ENCODE results near the gene EFHC1. TPM values are rescaled to one million over a fixed set of nuclear protein-coding genes. Genes with fewer than 3 reads are reported as not detected.

EFHC1 gene
- total and polyA plus RNA-seq, 4 donors = 15.7 to 81.7 (median 35.5) TPM

GRCh38 chr6:52524918-52525317 is 104.8 kb downstream of the EFHC1 start:
- Histone ChIP-seq H3K36me3 (ENCODE audit: control insufficient read depth in 4 of 4, insufficient read depth in 4 of 4, low read length in 4 of 4) (peaks cover 0 to 4% (median 0%) of the 10 kb centered on the region in 4 donors), H3K27ac (ENCODE audit: low read depth in 1 of 2, low read length in 1 of 2) (no peak overlapping the region), H3K27me3 (ENCODE audit: control insufficient read depth in 3 of 3, insufficient read depth in 3 of 3, low read length in 2 of 3) (no peaks in the 10 kb centered on the region), H3K9me3 (ENCODE audit: control insufficient read depth in 4 of 4, insufficient read depth in 3 of 4, low read length in 3 of 4) (no peaks in the 10 kb centered on the region), H3K4me1 (ENCODE audit: control insufficient read depth in 5 of 5, insufficient read depth in 5 of 5, low read length in 5 of 5) (peaks cover 0 to 7% (median 4%) of the 10 kb centered on the region in 5 donors), H3K4me3 (no peak overlapping the region), H3K9ac (ENCODE audit: insufficient read depth in 1 of 2, low read length in 2 of 2) (no peak overlapping the region)
- ATAC-seq (ENCODE audit: insufficient read depth, low FRiP score) (no peak), DNase-seq (no peak)
- TF ChIP-seq CTCF (IDR thresholded peaks at IDR 0.05; ENCODE audit: control extremely low read depth, extremely low read depth) = no peak
- WGBS, 2 donors = 98% methylated on average over 4 of the region's 4 CpGs

GRCh38 chr6:52526634-52527033 is 106.5 kb downstream of the EFHC1 start:
- Histone ChIP-seq H3K4me1 (ENCODE audit: control insufficient read depth in 5 of 5, insufficient read depth in 5 of 5, low read length in 5 of 5) (peaks cover 0 to 7% (median 4%) of the 10 kb centered on the region in 5 donors), H3K9ac (ENCODE audit: insufficient read depth in 1 of 2, low read length in 2 of 2) (no peak overlapping the region), H3K4me3 (no peak overlapping the region), H3K9me3 (ENCODE audit: control insufficient read depth in 4 of 4, insufficient read depth in 3 of 4, low read length in 3 of 4) (no peaks in the 10 kb centered on the region), H3K27me3 (ENCODE audit: control insufficient read depth in 3 of 3, insufficient read depth in 3 of 3, low read length in 2 of 3) (no peaks in the 10 kb centered on the region), H3K36me3 (ENCODE audit: control insufficient read depth in 4 of 4, insufficient read depth in 4 of 4, low read length in 4 of 4) (peaks cover 0 to 4% (median 0%) of the 10 kb centered on the region in 4 donors), H3K27ac (ENCODE audit: low read depth in 1 of 2, low read length in 1 of 2) (no peak overlapping the region)
- ATAC-seq (ENCODE audit: insufficient read depth, low FRiP score) (no peak), DNase-seq (no peak)
- 94 to 97% methylated on average over 4 of the region's 4 CpGs for WGBS, 2 donors
- no peak for TF ChIP-seq CTCF (IDR thresholded peaks at IDR 0.05; ENCODE audit: control extremely low read depth, extremely low read depth)

GRCh38 chr6:52527436-52527835 is 107.3 kb downstream of the EFHC1 start:
- no peak for TF ChIP-seq CTCF (IDR thresholded peaks at IDR 0.05; ENCODE audit: control extremely low read depth, extremely low read depth)

DNA sequence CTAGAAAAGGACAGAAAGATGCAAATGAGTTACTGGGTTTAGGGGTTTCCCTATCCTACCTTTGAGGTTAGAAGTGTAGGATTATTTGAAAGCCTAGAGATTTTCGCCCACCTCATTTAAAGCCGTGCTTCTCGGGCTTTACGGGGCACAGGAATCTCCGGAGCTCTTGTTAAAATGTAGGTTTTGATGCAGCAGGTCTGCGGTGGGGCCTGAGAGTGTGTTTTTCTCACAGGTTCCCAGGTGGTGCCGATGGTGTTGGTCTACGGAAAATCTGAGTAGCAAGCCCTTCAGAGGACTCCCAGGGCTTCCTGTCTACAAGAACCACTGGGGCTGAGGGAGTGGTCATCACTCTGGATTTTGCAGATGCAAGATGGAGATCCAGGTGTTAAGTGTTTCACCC is 109.2 kb downstream of the EFHC1 start:
- Histone ChIP-seq H3K4me1 (ENCODE audit: control insufficient read depth in 5 of 5, insufficient read depth in 5 of 5, low read length in 5 of 5) (no peaks in the 10 kb centered on the region), H3K27ac (ENCODE audit: low read depth in 1 of 2, low read length in 1 of 2) (no peak overlapping the region), H3K9ac (ENCODE audit: insufficient read depth in 1 of 2, low read length in 2 of 2) (no peak overlapping the region), H3K4me3 (no peak overlapping the region), H3K36me3 (ENCODE audit: control insufficient read depth in 4 of 4, insufficient read depth in 4 of 4, low read length in 4 of 4) (peaks cover 0 to 4% (median under 1%) of the 10 kb centered on the region in 4 donors), H3K9me3 (ENCODE audit: control insufficient read depth in 4 of 4, insufficient read depth in 3 of 4, low read length in 3 of 4) (no peaks in the 10 kb centered on the region), H3K27me3 (ENCODE audit: control insufficient read depth in 3 of 3, insufficient read depth in 3 of 3, low read length in 2 of 3) (no peaks in the 10 kb centered on the region)
- no peak for TF ChIP-seq CTCF (IDR thresholded peaks at IDR 0.05; ENCODE audit: control extremely low read depth, extremely low read depth)
- WGBS, 2 donors = 93 to 95% methylated on average over 8 of the region's 8 CpGs
- no peak for DNase-seq
- ATAC-seq (ENCODE audit: insufficient read depth, low FRiP score) = no peak

More at GRCh38 chr6:52527436-52527835, 107.3 kb downstream of the EFHC1 start:
- WGBS, 2 donors = 96 to 99% methylated on average over 7 of the region's 7 CpGs
- Histone ChIP-seq H3K36me3 (ENCODE audit: control insufficient read depth in 4 of 4, insufficient read depth in 4 of 4, low read length in 4 of 4) (peaks cover 0 to 4% (median 0%) of the 10 kb centered on the region in 4 donors), H3K27ac (ENCODE audit: low read depth in 1 of 2, low read length in 1 of 2) (no peak overlapping the region), H3K27me3 (ENCODE audit: control insufficient read depth in 3 of 3, insufficient read depth in 3 of 3, low read length in 2 of 3) (no peaks in the 10 kb centered on the region), H3K9me3 (ENCODE audit: control insufficient read depth in 4 of 4, insufficient read depth in 3 of 4, low read length in 3 of 4) (no peaks in the 10 kb centered on the region), H3K4me3 (no peak overlapping the region), H3K9ac (ENCODE audit: insufficient read depth in 1 of 2, low read length in 2 of 2) (no peak overlapping the region), H3K4me1 (ENCODE audit: control insufficient read depth in 5 of 5, insufficient read depth in 5 of 5, low read length in 5 of 5) (peaks cover 0 to 5% (median 2%) of the 10 kb centered on the region in 5 donors)
- no peak for DNase-seq
- no peak for ATAC-seq (ENCODE audit: insufficient read depth, low FRiP score)

All from lung (tissue), 12 donors.